ENCODE measurements around the gene SNIP1.
"Not testable (repeated sequence)": the region's sequence is repeated elsewhere in the genome, so short reads cannot be mapped to it uniquely, and the experiment has no call there.

Gene SNIP1

DNA sequence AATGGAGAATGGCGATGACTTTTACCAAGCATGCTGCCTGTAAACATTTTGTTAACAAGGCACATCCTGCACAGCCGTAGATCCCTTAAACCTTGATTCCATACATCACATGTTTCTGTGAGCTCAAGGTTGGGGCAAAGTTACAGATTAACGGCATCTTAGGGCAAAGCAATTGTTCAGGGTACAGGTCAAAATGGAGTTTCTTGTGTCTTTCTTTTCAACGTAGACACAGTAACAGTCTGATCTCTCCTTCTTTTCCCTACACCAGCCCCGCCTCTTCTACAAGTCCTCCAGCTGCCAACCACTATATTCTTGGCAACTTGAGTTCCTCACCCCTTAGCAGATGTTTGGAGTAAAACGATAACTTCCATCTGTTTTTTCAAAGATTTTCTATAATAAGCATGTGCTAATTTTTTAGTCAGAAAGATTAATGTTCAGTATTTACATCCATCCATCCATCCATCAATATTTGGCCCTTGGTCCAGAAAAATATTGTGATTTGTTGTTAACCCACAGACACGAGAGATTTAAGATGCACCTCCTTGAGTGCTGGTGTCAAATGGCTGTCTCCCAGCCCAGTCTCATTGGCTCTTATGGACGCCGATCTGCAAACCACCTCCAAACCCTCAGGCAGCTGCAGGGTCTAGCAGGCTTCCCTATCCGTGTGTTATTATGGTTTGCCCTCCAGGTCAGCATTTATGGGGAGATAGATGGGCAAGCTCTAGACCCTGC, 6.5 kb upstream of the SNIP1 start:
- Histone ChIP-seq H2AFZ (ENCODE audit: low read depth, low read length) (no peak overlapping the region), H3K4me3 (ENCODE audit: low read depth in 1 of 2, low read length in 2 of 2) (no peak overlapping the region), H3K9ac (ENCODE audit: low read depth, low read length) (no peak overlapping the region), H3K27ac (ENCODE audit: low read length) (no peak overlapping the region), H3K4me1 (ENCODE audit: insufficient read depth, low read length) (no peaks in the 10 kb centered on the region), H4K20me1 (ENCODE audit: insufficient read depth, low read length) (no peaks in the 10 kb centered on the region), H3K4me2 (ENCODE audit: insufficient read depth, low read length) (no peak overlapping the region), H3K27me3 (ENCODE audit: insufficient read depth, low read length, poor library complexity) (no peaks in the 10 kb centered on the region), H3K9me3 (ENCODE audit: insufficient read depth, low read length, severe bottlenecking) (no peaks in the 10 kb centered on the region), H3K36me3 (ENCODE audit: insufficient read depth, low read length) (peaks cover 8% of the 10 kb centered on the region), H3K79me2 (ENCODE audit: insufficient read depth, low read length) (no peaks in the 10 kb centered on the region)
- DNase-seq: no peak
- no peak for TF ChIP-seq CTCF (IDR thresholded peaks at IDR 0.05; ENCODE audit: borderline replicate concordance, extremely low read depth, low read length, poor library complexity, severe bottlenecking)
- TF ChIP-seq EZH2 (IDR thresholded peaks at IDR 0.05; ENCODE audit: borderline replicate concordance, low read depth, low read length, severe bottlenecking): no peak
- ATAC-seq (ENCODE audit: insufficient read depth, low read depth): no peak

DNA sequence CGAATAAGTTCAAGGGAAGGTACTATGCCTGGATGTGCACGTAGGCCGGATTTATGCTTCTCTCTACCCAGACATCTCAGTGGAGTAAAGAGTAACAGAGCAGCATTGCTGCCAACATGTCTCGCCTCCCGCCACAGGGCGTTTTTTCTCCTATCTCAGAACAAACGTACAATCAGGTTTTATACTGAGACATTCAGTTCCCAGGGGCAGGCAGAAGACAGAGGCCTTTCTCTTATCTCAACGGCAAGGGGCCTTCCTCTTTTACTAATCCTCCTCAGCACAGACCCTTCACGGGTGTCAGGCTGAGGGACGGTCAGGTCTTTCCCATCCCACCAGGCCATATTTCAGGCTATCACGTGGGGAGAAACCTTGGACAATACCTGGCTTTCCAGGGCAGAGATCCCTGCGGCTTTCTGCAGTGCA, 5.9 kb upstream of the SNIP1 start:
- not testable (repeated sequence) for ATAC-seq (ENCODE audit: insufficient read depth, low read depth); H3K27ac ChIP-seq (ENCODE audit: low read length); H3K9ac ChIP-seq (ENCODE audit: low read depth, low read length); H3K27me3 ChIP-seq (ENCODE audit: insufficient read depth, low read length, poor library complexity); H3K36me3 ChIP-seq (ENCODE audit: insufficient read depth, low read length); H3K4me2 ChIP-seq (ENCODE audit: insufficient read depth, low read length); H4K20me1 ChIP-seq (ENCODE audit: insufficient read depth, low read length); H3K4me1 ChIP-seq (ENCODE audit: insufficient read depth, low read length); H3K79me2 ChIP-seq (ENCODE audit: insufficient read depth, low read length); H3K4me3 ChIP-seq (ENCODE audit: low read depth in 1 of 2, low read length in 2 of 2); H3K9me3 ChIP-seq (ENCODE audit: insufficient read depth, low read length, severe bottlenecking); H2AFZ ChIP-seq (ENCODE audit: low read depth, low read length); DNase-seq

DNA sequence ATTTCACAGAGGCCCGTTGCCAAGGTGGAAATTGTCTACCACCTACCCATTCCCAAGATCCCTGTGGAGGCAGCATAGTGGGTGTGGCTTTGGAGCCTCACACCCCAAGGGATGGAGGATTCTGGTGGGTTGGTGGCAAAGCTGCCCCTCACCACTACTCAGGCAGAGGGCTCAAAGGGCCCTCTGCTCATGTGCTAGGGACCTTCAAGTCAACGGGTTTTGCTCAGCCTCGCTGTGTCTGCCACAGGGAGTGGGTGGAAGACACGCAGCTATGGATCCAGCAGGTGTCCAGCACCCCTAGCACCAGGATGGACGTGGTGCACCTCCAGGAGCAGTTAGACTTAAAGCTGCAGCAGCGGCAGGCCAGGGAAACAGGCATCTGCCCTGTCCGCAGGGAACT, 5.0 kb upstream of the SNIP1 start:
- H3K4me2 ChIP-seq (ENCODE audit: insufficient read depth, low read length): no peak overlapping the region
- peaks cover 5% of the 10 kb centered on the region for H3K4me1 ChIP-seq (ENCODE audit: insufficient read depth, low read length)
- H3K36me3 ChIP-seq (ENCODE audit: insufficient read depth, low read length): no peaks in the 10 kb centered on the region
- no peak overlapping the region for H2AFZ ChIP-seq (ENCODE audit: low read depth, low read length)
- DNase-seq (no peak), ATAC-seq (ENCODE audit: insufficient read depth, low read depth) (no peak)
- H3K9me3 ChIP-seq (ENCODE audit: insufficient read depth, low read length, severe bottlenecking): peaks cover 4% of the 10 kb centered on the region
- no peak overlapping the region for H3K4me3 ChIP-seq (ENCODE audit: low read depth in 1 of 2, low read length in 2 of 2)
- H3K9ac ChIP-seq (ENCODE audit: low read depth, low read length): no peak overlapping the region
- TF ChIP-seq CTCF (IDR thresholded peaks at IDR 0.05; ENCODE audit: borderline replicate concordance, extremely low read depth, low read length, poor library complexity, severe bottlenecking) (no peak), EZH2 (IDR thresholded peaks at IDR 0.05; ENCODE audit: borderline replicate concordance, low read depth, low read length, severe bottlenecking) (no peak)
- no peaks in the 10 kb centered on the region for H4K20me1 ChIP-seq (ENCODE audit: insufficient read depth, low read length)
- no peak overlapping the region for H3K27ac ChIP-seq (ENCODE audit: low read length)
- peaks cover under 1% of the 10 kb centered on the region for H3K79me2 ChIP-seq (ENCODE audit: insufficient read depth, low read length)
- H3K27me3 ChIP-seq (ENCODE audit: insufficient read depth, low read length, poor library complexity): no peaks in the 10 kb centered on the region

GRCh38 chr1:37558411-37558810, 4.3 kb upstream of the SNIP1 start:
- Histone ChIP-seq H4K20me1 (ENCODE audit: insufficient read depth, low read length) (peaks cover 4% of the 10 kb centered on the region; the same call in 1 of the 2 replicates), H3K4me1 (ENCODE audit: insufficient read depth, low read length) (peaks cover 7% of the 10 kb centered on the region), H3K4me2 (ENCODE audit: insufficient read depth, low read length) (no peak overlapping the region), H3K9ac (ENCODE audit: low read depth, low read length) (no peak overlapping the region; the same call in 1 of the 2 replicates), H3K27ac (ENCODE audit: low read length) (no peak overlapping the region), H3K36me3 (ENCODE audit: insufficient read depth, low read length) (no peaks in the 10 kb centered on the region), H3K79me2 (ENCODE audit: insufficient read depth, low read length) (peaks cover 8% of the 10 kb centered on the region), H3K9me3 (ENCODE audit: insufficient read depth, low read length, severe bottlenecking) (peaks cover 4% of the 10 kb centered on the region), H3K27me3 (ENCODE audit: insufficient read depth, low read length, poor library complexity) (no peaks in the 10 kb centered on the region), H2AFZ (ENCODE audit: low read depth, low read length) (no peak overlapping the region), H3K4me3 (ENCODE audit: low read depth in 1 of 2, low read length in 2 of 2) (no peak overlapping the region)
- DNase-seq (no peak), ATAC-seq (ENCODE audit: insufficient read depth, low read depth) (no peak)
- no peak for TF ChIP-seq EZH2 (IDR thresholded peaks at IDR 0.05; ENCODE audit: borderline replicate concordance, low read depth, low read length, severe bottlenecking)
- no peak for TF ChIP-seq CTCF (IDR thresholded peaks at IDR 0.05; ENCODE audit: borderline replicate concordance, extremely low read depth, low read length, poor library complexity, severe bottlenecking)
